Right forelimb (tissue), 1 donor: ENCODE results near the gene CTDSP1.

Source experiments
- DNase-seq: peaks from one replicate; pipeline ENCODE4 v3.0.0-alpha.2; 2018

CTDSP1 gene

GRCh38 chr2:218383892-218384519 is 15.7 kb upstream of the CTDSP1 start:
- DNase-seq: no peak

- no peak for DNase-seq
Observed at GRCh38 chr2:218384975-218385374, 14.7 kb upstream of the CTDSP1 start.

GRCh38 chr2:218386505-218387368 is 12.9 kb upstream of the CTDSP1 start:
- DNase-seq: no peak

- peak; percentile 72 for DNase-seq
Observed at GRCh38 chr2:218387369-218388194, 12.1 kb upstream of the CTDSP1 start.

GRCh38 chr2:218389333-218390150 is 10.1 kb upstream of the CTDSP1 start:
- DNase-seq: no peak

GRCh38 chr2:218391202-218391601 is 8.5 kb upstream of the CTDSP1 start:
- DNase-seq: no peak

- no peak for DNase-seq
Observed at GRCh38 chr2:218392459-218392858, 7.2 kb upstream of the CTDSP1 start.

- no peak for DNase-seq
Observed at GRCh38 chr2:218392891-218393462, 6.7 kb upstream of the CTDSP1 start.

- DNase-seq: no peak
Observed at GRCh38 chr2:218393750-218394290, 5.8 kb upstream of the CTDSP1 start.

- no peak for DNase-seq
Observed at GRCh38 chr2:218394298-218395089, 5.2 kb upstream of the CTDSP1 start.

- no peak for DNase-seq
Observed at GRCh38 chr2:218395090-218395444, 4.6 kb upstream of the CTDSP1 start.

- DNase-seq: no peak
Observed at GRCh38 chr2:218395456-218395825, 4.2 kb upstream of the CTDSP1 start.

GRCh38 chr2:218395826-218396687 is 3.6 kb upstream of the CTDSP1 start:
- DNase-seq: peak; percentile 97

GRCh38 chr2:218396688-218397462 is 2.8 kb upstream of the CTDSP1 start:
- DNase-seq: peak; percentile 87

GRCh38 chr2:218397463-218397819 is 2.2 kb upstream of the CTDSP1 start:
- no peak for DNase-seq

GRCh38 chr2:218397820-218398436 is 1.7 kb upstream of the CTDSP1 start:
- DNase-seq: peak; percentile 73

GRCh38 chr2:218398437-218399390 is 954 bp upstream of the CTDSP1 start:
- DNase-seq: peak; percentile 92
